HG02840 (cell line): ENCODE results near the gene MST1.

Experiments used
- ATAC-seq: cut with Tn5 transposase; IDR thresholded peaks from one replicate; pipeline ENCODE4 v1.9.1; 2021; ENCODE audit warnings: mild to moderate bottlenecking, moderate library complexity, moderate number of reproducible peaks; ENCODE audit not compliant: unreplicated experiment, low FRiP score

The MST1 gene

DNA sequence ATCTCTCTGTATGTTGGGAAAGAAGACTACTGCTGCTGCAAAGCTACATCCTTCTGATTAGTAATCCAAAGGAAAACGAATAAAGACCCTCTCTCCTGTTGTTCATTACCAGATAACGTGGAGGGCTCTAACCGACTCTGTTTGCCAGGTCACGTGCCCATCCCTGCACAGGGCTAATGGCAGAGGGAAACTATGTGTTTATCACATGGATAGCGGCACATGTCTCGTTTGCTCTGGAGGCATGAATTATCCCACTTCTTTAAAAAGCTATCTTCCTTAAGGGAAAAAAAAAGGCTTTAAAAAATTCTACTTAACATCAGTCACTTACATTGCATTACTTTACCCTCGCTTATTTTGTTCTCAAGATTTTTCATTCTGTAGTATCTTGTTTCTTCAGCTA is 48.0 kb downstream of the MST1 start:
- ATAC-seq: no peak

DNA sequence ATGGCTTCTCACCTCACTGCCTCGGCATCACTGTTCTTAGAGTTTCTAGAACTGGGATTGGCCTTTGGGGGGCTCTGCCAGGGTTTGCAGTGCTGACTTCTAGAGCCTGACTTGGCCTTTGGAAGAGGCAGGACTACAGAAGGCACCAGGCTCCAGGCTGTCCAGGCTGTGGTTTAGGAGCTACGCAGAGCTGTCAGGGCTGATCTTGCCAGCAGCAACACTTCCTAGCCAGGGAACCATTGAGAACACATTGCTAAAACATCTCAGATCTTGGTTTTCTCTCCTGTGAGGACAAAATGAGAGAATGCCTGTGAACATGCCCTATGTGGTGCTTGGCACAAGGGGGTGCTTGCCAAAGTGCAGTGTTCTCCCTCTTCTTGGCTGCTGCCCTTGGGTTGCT is 49.7 kb downstream of the MST1 start:
- no peak for ATAC-seq

DNA sequence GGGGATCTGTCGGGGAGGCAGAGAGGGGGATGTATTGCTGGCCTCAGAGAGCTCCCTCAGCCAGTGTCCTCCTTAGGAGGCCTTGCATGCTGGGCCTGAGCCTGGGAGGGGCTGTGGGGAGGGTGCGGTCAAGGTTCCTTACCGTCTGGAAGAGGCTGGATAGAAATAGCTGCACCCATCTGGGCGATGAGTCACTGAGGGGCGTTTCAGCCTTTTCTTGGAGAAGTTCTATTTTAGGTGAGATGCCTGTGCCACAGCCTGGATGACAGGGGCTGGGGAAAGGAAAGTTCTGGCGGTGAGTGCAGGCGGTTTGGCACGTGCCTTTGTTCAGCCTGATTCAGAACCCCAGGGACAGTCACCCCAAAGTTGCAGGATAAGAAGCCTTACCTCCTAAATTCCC is 50.8 kb downstream of the MST1 start:
- no peak for ATAC-seq

DNA sequence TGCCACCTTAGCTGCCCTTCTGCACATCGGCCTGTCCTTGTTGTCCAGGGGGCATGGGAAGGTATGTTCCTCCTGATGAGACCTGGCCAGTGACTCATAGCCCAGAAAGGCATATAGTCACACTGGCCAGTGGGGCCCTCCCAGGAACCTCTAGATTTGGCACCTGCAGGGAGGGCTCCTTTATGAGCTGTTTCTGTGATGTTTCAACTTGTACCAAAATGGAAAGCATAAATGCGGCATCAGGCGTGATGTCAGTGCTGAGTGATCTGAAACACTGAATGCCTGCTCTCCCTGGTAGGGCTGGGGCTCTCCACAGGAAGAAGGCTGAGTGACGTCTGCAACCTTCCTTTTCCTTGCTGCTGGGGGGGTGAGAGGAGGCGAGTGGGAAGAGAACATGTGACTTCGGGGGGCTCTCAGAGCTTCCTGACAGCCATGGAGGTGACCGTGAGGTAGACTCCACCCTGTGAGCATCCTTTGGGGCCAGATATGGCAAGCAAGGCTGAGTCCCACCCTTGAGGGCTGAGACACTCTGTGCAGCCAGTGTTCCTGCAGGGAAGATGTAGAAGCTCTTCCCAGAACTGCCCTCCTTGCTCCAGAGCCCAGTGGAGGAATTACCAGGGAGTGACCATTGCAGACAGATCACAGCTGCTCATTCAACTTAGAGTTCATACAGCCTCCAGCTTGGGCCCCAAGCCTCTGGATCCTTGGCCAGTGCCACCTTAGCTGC is 52.2 kb downstream of the MST1 start:
- ATAC-seq: no peak

DNA sequence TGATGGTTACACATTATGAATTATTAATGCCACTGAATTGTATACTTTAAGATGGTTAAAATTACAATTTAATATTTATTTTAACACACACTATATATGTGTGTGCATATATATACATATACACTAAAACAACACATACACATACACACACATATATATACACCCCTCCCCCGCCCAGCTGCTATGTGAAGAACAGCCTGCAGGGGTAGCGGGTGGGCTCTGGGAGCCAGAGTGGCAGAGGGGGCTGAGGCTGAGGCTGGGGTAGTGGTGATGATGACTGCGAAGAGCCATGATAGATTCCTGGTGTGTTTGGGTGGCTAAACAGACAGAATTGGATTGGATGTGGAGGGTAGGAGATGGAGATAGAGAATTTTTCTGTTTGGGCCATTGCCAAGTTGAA is 54.5 kb downstream of the MST1 start:
- no peak for ATAC-seq
